ENCODE results near the gene ZNF462. TPM values are rescaled to one million over a fixed set of nuclear protein-coding genes. Genes with fewer than 3 reads are reported as not detected.

ZNF462 gene
- total and polyA plus RNA-seq, 2 donors (not counting 1 experiment from before 2014, with no cell fraction given) = 6.0 to 27.4 TPM

DNA sequence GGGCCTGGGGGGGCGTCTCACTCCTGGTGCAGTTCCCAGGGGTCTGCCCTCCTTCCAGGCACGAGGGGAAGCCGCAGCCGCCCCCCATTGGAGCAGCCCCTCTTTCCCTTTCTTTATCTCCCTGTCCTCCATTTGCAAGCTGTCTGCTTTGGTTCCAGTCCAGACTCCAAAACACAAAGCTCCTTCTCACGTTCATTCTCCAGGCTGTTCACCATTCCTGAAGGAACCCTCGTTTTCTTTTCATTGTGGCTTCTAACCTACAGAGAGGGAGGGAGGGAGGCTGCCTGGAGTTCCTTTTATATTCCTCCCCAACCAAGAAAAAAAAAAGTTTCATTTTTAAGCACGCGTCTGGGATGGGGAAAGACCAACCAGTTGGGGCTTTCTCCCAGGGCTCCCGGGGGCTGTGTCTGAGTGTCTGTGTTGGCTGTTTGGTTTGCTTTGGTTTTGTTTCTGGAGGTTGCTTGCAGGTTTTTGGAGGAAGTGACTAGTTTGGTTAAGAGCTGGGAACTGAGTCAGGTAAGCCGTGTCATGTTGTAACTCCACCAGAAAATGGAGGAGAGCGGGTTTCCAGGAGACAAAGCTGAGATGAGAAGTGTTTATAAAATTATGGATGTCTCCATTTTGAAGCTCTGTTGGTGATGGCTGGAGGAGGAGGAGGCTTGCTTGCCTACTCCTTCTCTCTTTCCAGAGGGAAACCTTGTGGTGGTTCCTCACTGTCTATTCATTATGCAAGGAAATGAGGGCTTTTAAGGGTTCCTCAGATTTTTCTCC, 1.6 kb downstream of the ZNF462 start:
- no peaks in the 10 kb centered on the region for H3K9me3 ChIP-seq (ENCODE audit: control insufficient read depth, insufficient read depth, low read depth, low read length)

DNA sequence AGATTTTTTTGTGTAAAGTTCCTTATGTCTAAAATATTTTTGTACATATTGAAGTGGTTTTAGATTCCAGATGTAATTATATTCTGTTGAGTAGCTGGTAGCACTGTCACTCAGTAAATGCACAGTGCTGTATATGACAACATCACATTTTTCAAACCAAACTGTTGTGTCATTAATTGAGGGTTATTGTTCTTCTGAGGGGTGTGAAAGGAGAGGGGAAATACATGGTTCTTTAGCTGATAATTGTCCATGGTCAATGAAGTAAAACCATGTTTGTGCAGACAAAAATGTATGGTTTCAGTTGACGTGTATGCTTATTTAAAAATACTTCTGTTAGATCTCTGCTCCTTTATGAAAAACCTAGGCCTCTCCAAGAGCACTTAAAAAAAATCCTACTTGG, 3.3 kb downstream of the ZNF462 start:
- Histone ChIP-seq H3K4me2 (ENCODE audit: extremely low read depth, insufficient read depth, low read length) (no peak overlapping the region), H3K36me3 (ENCODE audit: control insufficient read depth, insufficient read depth, low read length) (no peaks in the 10 kb centered on the region), H2AFZ (ENCODE audit: low read length) (no peak overlapping the region), H4K20me1 (ENCODE audit: control insufficient read depth, extremely low read depth, insufficient read depth, low read length) (no peaks in the 10 kb centered on the region), H3K27ac (ENCODE audit: insufficient read depth, low read length) (no peak overlapping the region), H3K79me2 (ENCODE audit: control insufficient read depth, insufficient read depth, low read length) (peaks cover 33% of the 10 kb centered on the region), H3K4me1 (ENCODE audit: control insufficient read depth, extremely low read depth, insufficient read depth, low read length) (no peaks in the 10 kb centered on the region), H3K27me3 (ENCODE audit: control insufficient read depth, insufficient read depth, low read length) (no peaks in the 10 kb centered on the region), H3K9me3 (ENCODE audit: control insufficient read depth, insufficient read depth, low read depth, low read length) (no peaks in the 10 kb centered on the region), H3K9ac (ENCODE audit: insufficient read depth, low read length) (no peak overlapping the region), H3K4me3 (replicated peaks in 1 of 4; ENCODE audit: control extremely low read depth in 1 of 4, insufficient read depth in 1 of 4, low read depth in 3 of 4, low read length in 4 of 4) (no peak overlapping the region)
- TF ChIP-seq CTCF (conservative IDR thresholded peaks at IDR 0.05 in 1 of 2, IDR thresholded peaks at IDR 0.05 in 1 of 2; ENCODE audit: low read depth in 1 of 2, low read length in 2 of 2) (no peak), EZH2 (IDR thresholded peaks at IDR 0.05; ENCODE audit: low read length, missing control alignments) (no peak)
- no peak for DNase-seq (ENCODE audit: low read depth in 2 of 2)

More for the DNA sequence above, 1.6 kb downstream of the ZNF462 start:
- Histone ChIP-seq H4K20me1 (ENCODE audit: control insufficient read depth, extremely low read depth, insufficient read depth, low read length) (no peaks in the 10 kb centered on the region), H3K36me3 (ENCODE audit: control insufficient read depth, insufficient read depth, low read length) (no peaks in the 10 kb centered on the region), H3K4me1 (ENCODE audit: control insufficient read depth, extremely low read depth, insufficient read depth, low read length) (no peaks in the 10 kb centered on the region), H2AFZ (ENCODE audit: low read length) (peak overlapping the region; percentile 0), H3K27ac (ENCODE audit: insufficient read depth, low read length) (peak overlapping the region; percentile 86), H3K27me3 (ENCODE audit: control insufficient read depth, insufficient read depth, low read length) (no peaks in the 10 kb centered on the region), H3K9ac (ENCODE audit: insufficient read depth, low read length) (peak overlapping the region; percentile 73), H3K4me3 (replicated peaks in 1 of 4; ENCODE audit: control extremely low read depth in 1 of 4, insufficient read depth in 1 of 4, low read depth in 3 of 4, low read length in 4 of 4) (peak overlapping the region; percentile 69 to 90 (median 80)), H3K79me2 (ENCODE audit: control insufficient read depth, insufficient read depth, low read length) (peaks cover 24% of the 10 kb centered on the region), H3K4me2 (ENCODE audit: extremely low read depth, insufficient read depth, low read length) (peak overlapping the region; percentile 82)
- TF ChIP-seq CTCF (conservative IDR thresholded peaks at IDR 0.05 in 1 of 2, IDR thresholded peaks at IDR 0.05 in 1 of 2; ENCODE audit: low read depth in 1 of 2, low read length in 2 of 2) (no peak), EZH2 (IDR thresholded peaks at IDR 0.05; ENCODE audit: low read length, missing control alignments) (no peak)
- DNase-seq (ENCODE audit: low read depth in 2 of 2) = peak; percentile 60 to 62

- Histone ChIP-seq H3K79me2 (ENCODE audit: control insufficient read depth, insufficient read depth, low read length) (peaks cover 37% of the 10 kb centered on the region), H3K36me3 (ENCODE audit: control insufficient read depth, insufficient read depth, low read length) (no peaks in the 10 kb centered on the region), H3K27ac (ENCODE audit: insufficient read depth, low read length) (no peak overlapping the region), H3K9ac (ENCODE audit: insufficient read depth, low read length) (no peak overlapping the region), H3K4me3 (replicated peaks in 1 of 4; ENCODE audit: control extremely low read depth in 1 of 4, insufficient read depth in 1 of 4, low read depth in 3 of 4, low read length in 4 of 4) (no peak overlapping the region), H3K27me3 (ENCODE audit: control insufficient read depth, insufficient read depth, low read length) (no peaks in the 10 kb centered on the region), H4K20me1 (ENCODE audit: control insufficient read depth, extremely low read depth, insufficient read depth, low read length) (no peaks in the 10 kb centered on the region), H3K4me1 (ENCODE audit: control insufficient read depth, extremely low read depth, insufficient read depth, low read length) (peaks cover 2% of the 10 kb centered on the region), H2AFZ (ENCODE audit: low read length) (no peak overlapping the region), H3K9me3 (ENCODE audit: control insufficient read depth, insufficient read depth, low read depth, low read length) (no peaks in the 10 kb centered on the region), H3K4me2 (ENCODE audit: extremely low read depth, insufficient read depth, low read length) (no peak overlapping the region)
- TF ChIP-seq CTCF (conservative IDR thresholded peaks at IDR 0.05 in 1 of 2, IDR thresholded peaks at IDR 0.05 in 1 of 2; ENCODE audit: low read depth in 1 of 2, low read length in 2 of 2) = no peak
- TF ChIP-seq EZH2 (IDR thresholded peaks at IDR 0.05; ENCODE audit: low read length, missing control alignments) = no peak
- DNase-seq (ENCODE audit: low read depth in 2 of 2) = no peak
Observed at GRCh38 chr9:106867286-106867685, 4.3 kb downstream of the ZNF462 start.

Data from fibroblast of lung (primary cell).